GM12891 (cell line): ENCODE results near the gene CAPN2.

Experiments
- DNase-seq: peaks from one replicate; pipeline ENCODE4 v3.0.0; 2011; ENCODE audit warnings: low spot score; ENCODE audit not compliant: insufficient read length
- FAIRE-seq: peaks from 2 replicates; lab custom pipeline; 2011; peaks lifted over from hg19 to GRCh38; lab: Jason Lieb, UNC
- PAX5 ChIP-seq: IDR thresholded peaks from 2 replicates; pipeline ENCODE4 v1.6.1; 2011; ENCODE audit warnings: low read length, moderate library complexity, mild to moderate bottlenecking; ENCODE audit not compliant: insufficient read depth, severe bottlenecking
- POLR2A ChIP-seq: IDR thresholded peaks from 2 replicates; pipeline ENCODE4 v1.6.1; 2011; ENCODE audit warnings: low read depth, low read length, control low read depth
- POLR2AphosphoS5 ChIP-seq: IDR thresholded peaks from 2 replicates; pipeline ENCODE4 v1.6.1; 2011; ENCODE audit warnings: low read depth, low read length, control low read depth
- POU2F2 ChIP-seq: IDR thresholded peaks from 2 replicates; pipeline ENCODE4 v1.6.1; 2011; ENCODE audit warnings: low read depth, mild to moderate bottlenecking, control low read depth, low read length, moderate library complexity
- SPI1 ChIP-seq: IDR thresholded peaks from 2 replicates; pipeline ENCODE4 v1.6.1; 2011; ENCODE audit warnings: low read depth, low read length, control low read depth
- TAF1 ChIP-seq: IDR thresholded peaks from 2 replicates; pipeline ENCODE4 v1.6.1; 2011; ENCODE audit warnings: low read depth, low read length, control low read depth

CAPN2 gene

DNA sequence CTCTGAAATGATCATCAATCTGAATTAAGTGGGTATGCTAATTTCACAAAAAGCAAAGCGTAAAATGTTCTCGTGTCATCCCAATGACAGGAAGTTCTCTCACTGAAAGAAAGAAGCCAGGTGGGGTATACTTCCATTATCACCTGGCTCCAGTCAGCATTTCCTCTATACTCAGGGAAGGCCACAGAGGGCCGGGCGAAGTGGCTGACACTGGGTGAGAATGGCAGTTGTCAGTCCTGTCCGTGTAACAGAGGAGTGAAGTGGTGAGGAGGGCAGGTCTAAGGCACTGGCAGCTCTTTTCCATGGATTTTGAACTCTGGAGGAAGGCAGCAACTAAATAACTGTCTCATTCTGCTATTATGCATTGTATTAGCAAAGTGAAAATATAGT is 60.4 kb downstream of the CAPN2 start:
- FAIRE-seq (no peak), DNase-seq (no peak)
- no peak for TF ChIP-seq POLR2AphosphoS5
- TF ChIP-seq SPI1 = no peak
- TF ChIP-seq POU2F2 = no peak
- no peak for TF ChIP-seq POLR2A
- TF ChIP-seq TAF1 = no peak
- TF ChIP-seq PAX5 = no peak

DNA sequence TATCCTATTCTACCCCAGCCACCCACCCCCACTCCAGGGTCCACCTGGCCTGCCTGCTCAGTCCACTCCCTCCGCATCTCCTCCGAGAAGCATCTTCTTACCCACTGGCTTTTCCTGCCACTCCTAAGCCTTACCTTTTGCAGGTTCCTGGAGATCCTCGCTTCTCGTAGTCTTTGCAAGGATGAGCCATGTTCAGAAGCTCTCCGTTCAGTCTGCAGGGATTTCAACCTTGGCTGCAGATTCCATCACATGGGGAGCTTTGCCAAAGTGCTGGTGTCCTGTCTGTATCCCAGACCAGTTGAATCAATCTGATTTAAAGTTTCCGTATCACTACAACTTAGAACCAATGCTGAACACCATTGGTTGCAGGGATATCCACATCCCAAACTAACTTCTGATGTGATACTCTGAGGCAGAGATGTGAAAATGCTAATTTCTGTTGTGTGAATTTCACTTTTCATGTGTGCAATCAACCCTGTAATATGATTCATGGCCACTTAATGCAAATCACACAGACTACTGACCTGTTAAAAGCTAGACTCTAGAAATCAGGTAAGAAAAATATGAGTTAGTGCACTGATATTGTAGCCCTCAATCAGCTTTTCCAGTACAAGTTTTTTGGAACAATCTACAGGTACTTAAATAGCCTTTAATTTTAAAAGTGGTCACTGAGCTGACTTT is 61.9 kb downstream of the CAPN2 start:
- DNase-seq (no peak), FAIRE-seq (no peak)
- TF ChIP-seq SPI1 (no peak), PAX5 (no peak), POU2F2 (no peak), POLR2AphosphoS5 (no peak), POLR2A (no peak), TAF1 (no peak)

DNA sequence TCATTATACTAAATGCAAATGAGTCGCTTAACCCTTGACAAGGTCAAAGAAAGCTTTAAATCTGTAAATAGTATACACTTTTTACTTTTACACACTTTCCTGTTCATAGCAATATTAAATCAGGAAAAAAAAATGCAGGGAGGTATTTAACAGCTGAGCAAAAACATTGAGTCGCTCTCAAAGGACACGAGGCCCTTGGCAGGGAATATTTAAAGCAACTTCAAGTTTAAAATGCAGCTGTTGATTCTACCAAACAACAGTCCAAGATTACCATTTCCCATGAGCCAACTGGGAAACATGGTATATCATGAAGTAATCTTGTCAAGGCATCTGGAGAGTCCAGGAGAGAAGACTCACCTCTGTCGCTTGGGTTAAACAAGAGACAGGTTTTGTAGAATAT is 62.7 kb downstream of the CAPN2 start:
- FAIRE-seq (no peak), DNase-seq (no peak)
- TF ChIP-seq POLR2A (no peak), POU2F2 (no peak), TAF1 (no peak), SPI1 (no peak), PAX5 (no peak), POLR2AphosphoS5 (no peak)

DNA sequence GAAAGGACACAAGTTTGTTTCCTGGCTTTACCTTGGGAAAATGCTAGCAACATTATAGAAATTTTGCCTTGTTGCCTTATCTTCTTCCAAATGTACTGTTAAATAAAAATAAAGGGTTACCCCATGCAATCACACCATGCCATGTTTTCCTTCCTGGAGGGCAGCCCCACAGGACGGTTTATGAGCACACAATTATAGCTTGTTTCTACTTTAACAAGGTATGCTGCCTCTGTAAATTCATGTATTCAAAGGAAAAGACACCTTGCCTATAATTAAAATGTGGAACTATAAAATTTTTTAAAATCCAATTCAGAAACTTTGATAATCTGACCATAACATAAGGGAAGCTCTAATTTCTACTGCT is 63.4 kb downstream of the CAPN2 start:
- FAIRE-seq (no peak), DNase-seq (no peak)
- TF ChIP-seq POLR2A (no peak), SPI1 (no peak), POU2F2 (no peak), POLR2AphosphoS5 (no peak), TAF1 (no peak), PAX5 (no peak)

DNA sequence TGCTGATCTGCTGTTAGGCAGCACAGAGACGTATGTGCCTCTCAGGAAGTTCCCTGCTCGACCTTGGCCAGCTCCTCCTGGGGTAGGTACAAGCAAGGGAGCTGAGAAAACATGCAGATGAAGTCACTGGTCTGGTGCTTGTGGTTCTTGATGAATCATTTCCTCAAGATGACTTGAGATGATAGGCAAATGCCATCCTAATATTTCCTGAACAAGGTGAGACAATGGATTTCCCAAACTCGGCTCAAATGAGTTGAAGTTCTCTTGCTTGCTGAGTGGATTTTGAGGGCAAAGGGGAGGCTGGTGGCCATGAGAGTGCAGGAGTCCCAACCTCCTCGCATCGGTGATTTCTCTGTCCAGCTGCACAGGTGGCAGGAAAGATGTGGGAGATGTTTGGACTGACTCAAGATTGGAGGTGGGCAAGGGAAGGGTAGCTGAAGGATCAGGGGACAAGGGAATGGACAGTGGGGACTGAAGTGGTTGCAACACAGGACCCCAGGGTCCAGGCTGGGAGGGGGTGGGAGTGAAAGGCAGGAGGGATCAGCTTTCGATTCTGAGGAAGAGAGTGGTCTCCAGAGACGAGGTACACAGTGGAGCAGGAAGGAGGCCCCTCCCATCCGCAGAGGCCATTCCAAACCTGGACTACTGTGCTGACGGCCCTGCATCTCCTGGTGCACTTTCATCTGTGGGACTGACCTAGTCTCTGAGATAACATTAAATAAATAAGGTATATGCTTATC is 63.9 kb downstream of the CAPN2 start:
- FAIRE-seq (no peak), DNase-seq (no peak)
- no peak for TF ChIP-seq TAF1
- TF ChIP-seq POU2F2 = 0 out of 2 replicates have a peak, but pooled peaks have one; percentile 4

DNA sequence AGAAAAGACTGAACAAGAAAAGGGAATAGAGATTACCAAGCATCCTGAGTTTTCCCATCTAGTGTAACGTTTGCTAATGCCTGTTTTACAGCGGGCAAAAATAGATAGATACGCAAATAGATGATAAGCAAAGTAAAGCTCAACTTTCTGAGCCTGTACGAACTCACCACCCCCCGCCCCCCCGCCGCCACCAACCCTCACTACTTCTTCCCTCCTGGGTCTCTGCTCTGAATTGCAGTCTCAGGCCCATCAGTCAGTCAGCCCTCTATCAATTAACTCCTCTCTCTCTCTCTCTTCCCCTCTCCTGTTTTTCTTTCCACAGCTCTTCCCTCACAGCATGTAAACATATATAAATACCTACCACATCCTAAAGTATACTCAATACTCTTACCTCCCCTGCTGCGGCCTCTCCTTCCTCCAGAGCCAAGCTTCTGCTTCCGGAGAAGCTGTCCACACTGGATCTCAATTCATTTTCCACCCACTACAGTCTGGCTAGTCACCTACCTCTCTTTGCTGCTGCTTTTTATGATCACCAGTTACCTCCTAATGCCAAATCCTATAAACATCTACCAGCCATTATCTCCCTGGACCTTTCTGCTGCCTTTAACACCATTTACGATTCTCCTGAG is 64.6 kb downstream of the CAPN2 start:
- no peak for FAIRE-seq

DNA sequence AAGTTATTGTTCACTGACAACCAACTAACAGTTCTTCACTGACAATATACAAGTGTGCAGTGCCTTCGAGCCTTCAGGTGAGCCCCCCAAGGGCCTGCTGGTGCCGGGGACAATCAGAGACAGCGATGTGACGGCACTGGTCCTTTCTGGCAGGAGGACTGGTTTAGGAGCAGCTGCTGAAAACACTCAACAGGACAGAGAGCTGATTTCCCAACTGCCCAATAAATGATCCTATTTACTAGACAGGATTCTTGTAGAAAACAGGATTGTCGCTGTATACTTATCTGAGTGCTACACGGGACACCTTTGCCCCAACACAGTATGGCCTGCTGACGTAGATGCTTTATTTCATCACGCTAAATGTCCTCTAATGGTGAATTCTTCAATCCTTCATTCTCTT is 68.0 kb downstream of the CAPN2 start:
- FAIRE-seq = no peak
- TF ChIP-seq TAF1 (no peak), POU2F2 (no peak), POLR2A (no peak), PAX5 (no peak), POLR2AphosphoS5 (no peak), SPI1 (no peak)

More for the DNA sequence above, 64.6 kb downstream of the CAPN2 start:
- TF ChIP-seq POU2F2 (no peak), PAX5 (no peak), POLR2AphosphoS5 (no peak), POLR2A (no peak), SPI1 (no peak), TAF1 (no peak)
- DNase-seq = no peak

DNA sequence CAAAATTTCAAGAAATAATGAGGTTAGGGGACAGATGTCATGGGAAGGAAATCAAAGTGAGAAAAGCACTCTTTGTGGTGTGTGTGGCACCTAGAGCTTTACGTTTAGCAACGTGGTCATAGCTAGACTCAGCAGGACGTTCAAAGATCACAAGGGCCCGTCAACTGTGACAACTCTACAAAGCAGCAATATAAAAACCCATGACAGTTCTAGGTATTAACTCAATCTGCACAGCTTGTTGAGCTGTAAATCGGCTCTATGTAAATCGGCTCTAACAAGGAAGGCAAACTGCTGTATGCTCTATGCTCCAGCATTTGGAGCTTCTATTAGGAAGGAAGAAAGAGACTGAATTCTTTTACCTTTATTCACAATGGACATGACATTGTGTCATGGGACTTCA is 68.6 kb downstream of the CAPN2 start:
- TF ChIP-seq TAF1 (no peak), PAX5 (no peak), POLR2A (no peak), POU2F2 (no peak), SPI1 (no peak), POLR2AphosphoS5 (no peak)
- no peak for DNase-seq
- FAIRE-seq = no peak

More for the DNA sequence above, 68.0 kb downstream of the CAPN2 start:
- no peak for DNase-seq

DNA sequence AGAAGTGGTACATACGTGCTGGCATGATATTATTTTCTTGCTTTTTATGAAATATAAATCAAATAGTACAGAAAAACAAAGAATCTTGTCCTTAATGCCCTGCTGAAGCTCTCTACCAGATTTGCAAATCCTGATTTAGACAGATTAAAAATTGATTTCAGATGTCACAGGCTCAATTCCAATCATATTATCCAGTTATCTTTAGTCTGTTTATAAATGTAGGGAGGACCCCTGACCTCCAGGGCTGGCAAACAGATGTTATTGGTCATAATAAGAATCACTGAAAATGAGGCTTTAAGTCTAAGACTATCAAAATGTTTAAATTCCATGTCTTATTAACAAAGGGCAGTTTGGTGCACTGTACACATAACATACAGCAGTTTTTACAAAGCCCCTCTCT is 71.3 kb downstream of the CAPN2 start:
- no peak for FAIRE-seq
- no peak for DNase-seq
- TF ChIP-seq POU2F2 (no peak), SPI1 (no peak), POLR2A (no peak), POLR2AphosphoS5 (no peak), TAF1 (no peak), PAX5 (no peak)
